NOMO-1 (cell line): Measurements from ENCODE around the gene GBP7.

Source experiments
- DNase-seq, 2 experiments: peaks; one replicate each; lab custom pipeline; 2025; ENCODE audit not compliant: unreplicated experiment in 2 of 2; lab: John Stamatoyannopoulos, UW

The GBP7 gene

DNA sequence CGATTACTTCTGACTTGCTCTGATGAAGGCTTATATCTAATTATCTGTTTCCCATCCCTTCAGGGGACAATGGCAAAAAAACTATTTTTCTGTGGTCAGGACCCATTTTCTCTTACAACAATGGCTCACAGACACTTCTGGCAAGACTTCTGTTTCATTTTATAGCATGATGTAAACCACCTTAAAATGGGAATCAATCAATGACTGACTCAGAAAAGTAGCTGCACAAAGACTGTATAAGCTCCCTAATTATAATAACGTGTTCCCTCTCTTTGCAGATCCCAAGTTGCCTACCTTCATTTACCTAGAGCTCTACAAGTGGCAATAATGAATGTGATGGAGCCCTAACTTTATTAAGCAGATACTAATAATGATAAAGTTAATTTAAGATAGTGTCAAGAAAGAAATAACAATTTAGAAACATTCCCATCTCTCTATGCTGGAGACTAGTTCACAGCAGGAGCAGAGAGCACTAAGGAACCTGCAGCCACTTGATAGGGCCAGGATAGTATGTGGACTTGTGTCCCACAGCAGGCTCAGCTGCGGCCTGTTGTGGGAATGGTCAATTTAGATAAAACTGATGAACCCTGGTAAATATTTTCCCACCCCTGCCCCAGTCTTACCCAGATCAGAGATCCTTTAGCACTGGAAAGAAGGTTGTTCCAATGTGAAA lies 50.4 kb downstream of the GBP7 start:
- no peak for DNase-seq

- no peak for DNase-seq
Measured at GRCh38 chr1:89121641-89122040, 54.2 kb downstream of the GBP7 start.

- DNase-seq, result no peak
Measured at GRCh38 chr1:89114662-89115061, 61.1 kb downstream of the GBP7 start.

- no peak for DNase-seq
Measured at GRCh38 chr1:89112871-89113613, 62.8 kb downstream of the GBP7 start.

DNA sequence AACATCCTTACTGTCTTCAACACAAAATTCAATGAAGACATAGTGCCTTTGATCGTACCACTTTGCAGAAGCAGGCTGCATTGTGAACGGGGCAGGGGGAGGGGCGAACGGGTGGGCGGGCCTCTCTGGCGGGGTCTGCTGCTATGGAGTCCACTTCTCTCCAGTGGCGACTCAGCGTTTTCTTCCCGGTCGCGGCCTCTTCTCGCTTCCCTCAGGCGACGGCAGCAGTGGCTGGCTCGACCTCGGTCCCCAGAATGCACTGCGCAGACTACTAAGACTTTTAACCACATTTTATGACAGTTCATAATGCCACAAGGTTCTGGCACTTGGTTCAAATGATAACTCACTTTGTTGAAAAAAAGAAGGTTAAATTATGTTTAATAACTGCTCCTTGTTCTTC lies 71.1 kb downstream of the GBP7 start:
- DNase-seq, result no peak

- DNase-seq, result no peak
Measured at GRCh38 chr1:89104147-89104546, 71.7 kb downstream of the GBP7 start.

DNA sequence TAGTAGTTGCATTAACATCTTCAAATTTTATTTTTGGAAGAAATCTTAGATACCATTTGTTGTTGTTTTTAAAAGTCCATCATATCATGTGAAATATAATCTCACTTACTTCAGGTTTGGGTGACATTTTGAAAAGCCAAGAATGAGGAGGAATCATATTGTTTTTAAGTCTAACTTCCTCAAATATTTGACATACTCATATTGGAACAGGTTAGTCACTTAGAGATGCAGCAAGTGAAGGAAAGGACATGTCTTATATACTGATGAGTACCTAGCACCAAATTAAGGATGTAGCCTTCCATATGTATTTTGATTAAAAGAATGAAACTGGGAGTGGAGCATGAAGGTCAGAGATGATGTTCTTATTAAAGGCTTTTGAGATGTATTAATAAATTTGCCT lies 73.8 kb downstream of the GBP7 start:
- peak in 1 of 2 experiments; percentile 3 for DNase-seq

DNA sequence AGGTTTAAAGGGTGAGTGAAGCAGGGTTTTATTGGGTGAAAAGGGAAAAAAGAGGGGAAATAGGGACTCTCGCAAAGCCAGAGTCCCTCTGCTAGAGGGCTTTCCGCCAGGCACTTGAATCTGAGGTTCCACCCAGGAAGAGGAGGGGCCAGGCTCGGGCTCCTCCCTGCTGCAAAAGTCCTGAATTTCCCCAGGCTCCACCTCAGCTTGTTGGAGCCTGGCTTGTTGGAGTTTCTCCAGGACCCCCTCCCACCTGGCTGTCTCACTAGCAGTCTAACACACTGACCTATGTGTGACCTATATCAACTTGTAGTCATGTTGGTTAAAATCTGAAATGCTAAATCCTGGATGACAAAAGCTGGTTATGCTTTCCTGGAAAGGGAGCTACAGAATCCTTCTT lies 75.4 kb downstream of the GBP7 start:
- DNase-seq, result no peak

DNA sequence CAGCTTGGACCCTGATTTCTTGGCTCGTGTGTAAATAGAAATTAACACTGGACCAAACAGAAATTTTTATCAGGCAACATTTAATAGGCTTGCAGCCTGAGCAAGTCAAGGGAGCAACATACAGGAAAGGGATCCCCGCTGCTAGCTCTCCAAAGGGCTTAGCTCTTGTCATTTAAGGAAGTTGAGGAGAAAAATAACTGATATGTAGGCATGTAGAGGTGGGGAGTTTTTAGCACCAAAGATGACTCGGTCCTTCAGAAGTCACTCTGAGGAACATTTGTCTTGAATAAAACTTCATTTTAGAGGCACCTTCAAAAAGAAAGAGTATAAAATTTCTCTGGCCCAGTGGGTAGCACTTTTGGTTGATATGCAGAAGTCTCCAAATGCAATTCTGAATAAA lies 76.9 kb downstream of the GBP7 start:
- DNase-seq, result no peak

- no peak for DNase-seq
Measured at GRCh38 chr1:89095737-89096136, 80.1 kb downstream of the GBP7 start.

DNA sequence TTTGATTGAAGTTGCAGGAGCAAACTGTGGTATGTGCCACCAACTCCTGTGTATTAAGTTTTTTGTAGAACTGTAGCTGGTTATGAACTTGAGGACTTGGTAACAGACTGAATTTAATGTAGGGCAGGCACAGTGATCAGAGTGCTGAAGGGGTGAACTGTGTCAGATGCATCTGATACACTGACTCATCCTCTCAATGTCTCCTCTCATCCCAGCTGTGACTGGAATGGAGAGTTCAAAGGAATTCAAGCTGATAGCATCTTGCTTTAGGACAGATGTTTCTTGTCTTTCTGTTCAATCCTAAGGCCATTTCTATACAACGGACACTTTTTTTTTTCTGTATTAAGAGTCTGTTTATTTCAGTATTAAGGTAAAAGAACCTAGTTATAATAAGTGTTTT lies 85.8 kb downstream of the GBP7 start:
- DNase-seq, result no peak

DNA sequence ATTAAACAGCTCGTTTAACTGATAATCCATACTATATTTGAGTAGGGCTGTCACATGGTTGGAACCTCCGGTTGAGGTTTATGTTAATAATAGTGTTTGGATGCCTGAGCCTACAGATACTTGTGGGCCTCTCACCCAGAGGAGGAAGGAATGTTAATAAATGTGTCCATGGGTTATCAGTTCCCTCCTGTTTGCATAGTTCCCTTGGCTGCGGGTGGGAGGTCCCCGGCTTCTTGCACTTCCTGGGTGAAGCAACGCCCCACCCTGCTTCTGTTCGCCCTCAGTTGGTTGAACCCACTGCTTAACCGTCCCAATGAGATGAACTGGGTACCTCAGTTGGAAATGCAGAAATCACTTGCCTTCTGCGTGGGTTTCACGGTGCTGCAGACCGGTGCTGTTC lies 87.2 kb downstream of the GBP7 start:
- no peak for DNase-seq

GRCh38 chr1:89087241-89087640 lies 88.6 kb downstream of the GBP7 start:
- no peak for DNase-seq

DNA sequence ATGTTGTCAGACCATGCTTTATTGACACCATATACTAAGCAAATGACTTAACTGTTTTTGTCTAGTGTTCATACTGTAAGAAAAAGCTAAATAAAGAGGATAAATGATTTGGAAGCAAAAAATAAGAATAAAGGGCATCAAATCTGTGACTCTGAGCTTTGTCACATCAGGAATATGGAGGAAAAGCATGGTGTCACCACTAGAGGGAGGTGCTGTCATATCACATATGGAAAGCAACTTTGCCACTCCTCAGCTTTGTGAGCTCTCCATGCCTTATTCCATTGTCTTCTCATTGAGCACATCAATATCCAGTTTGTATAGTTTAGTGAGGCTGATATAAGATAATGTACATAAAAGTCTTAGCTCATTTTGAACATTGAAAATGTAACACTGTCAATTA lies 90.0 kb downstream of the GBP7 start:
- peak in 1 of 2 experiments; percentile 80 for DNase-seq
